Vagina (tissue), 2 donors: Measurements from ENCODE around the gene KATNAL1. TPM values are rescaled to one million over a fixed set of nuclear protein-coding genes. Genes with fewer than 3 reads are reported as not detected.

ENCODE experiments used
- DNase-seq, 2 donors: peaks; one replicate each; pipeline ENCODE4 v3.0.0-alpha.2; 2017; ENCODE audit errors: extremely low spot score in 2 of 2
- H3K27ac ChIP-seq: fragments of 200-600 bp; sonication (generic); one replicate; pipeline ENCODE4 v1.5.1; 2019
- H3K27me3 ChIP-seq: fragments of 200-600 bp; sonication (generic); one replicate; pipeline ENCODE4 v1.5.1; 2019
- H3K36me3 ChIP-seq, 2 donors: fragments of 200-600 bp; sonication (generic); one replicate each; pipeline ENCODE4 v1.5.1; 2017 to 2019
- H3K4me1 ChIP-seq: fragments of 200-600 bp; sonication (generic); one replicate; pipeline ENCODE4 v1.5.1; 2019
- H3K4me3 ChIP-seq, 2 donors: fragments of 200-600 bp; sonication (generic); 1 replicate in 1 of 2; 2 replicates in 1 of 2; pipeline ENCODE4 v1.5.1; 2016 to 2019
- H3K9me3 ChIP-seq: fragments of 200-600 bp; sonication (generic); one replicate; pipeline ENCODE4 v1.5.1; 2019
- POLR2A ChIP-seq, 2 donors: fragments of 450-650 bp; IDR thresholded peaks; one replicate each; pipeline ENCODE4 v1.6.1; 2017; ENCODE audit warnings: antibody characterized with exemption in 2 of 2, mild to moderate bottlenecking in 2 of 2, moderate library complexity in 2 of 2
- POLR2AphosphoS5 ChIP-seq, 2 donors: sonication (generic); formaldehyde crosslinking; IDR thresholded peaks; one replicate each; pipeline ENCODE4 v1.9.0; 2017; ENCODE audit warnings: antibody characterized with exemption in 2 of 2, mild to moderate bottlenecking in 2 of 2, low read depth in 1 of 2; ENCODE audit not compliant: insufficient read depth in 1 of 2
- intact Hi-C: fragments of 100-400 bp; cut with DNase I; formaldehyde crosslinking; loops from one replicate; pipeline ENCODE4 v1.15.1; 2023
- total RNA-seq: library from RNA; depleted of rRNA; stranded (reverse); fragments of >200 nt; gene quantifications from one replicate; pipeline ENCODE4 v1.2.3, GENCODE V29; 2016
- TF ChIP-seq, protein P1 (sequence below), 3 experiments: fragments of 450-650 bp in 2 of 3; fragments of 200-600 bp in 1 of 3; sonication (generic) in 1 of 3; IDR thresholded peaks; one replicate each; pipeline ENCODE4 v1.5.1; 2017 to 2019; ENCODE audit warnings: antibody characterized with exemption in 3 of 3, mild to moderate bottlenecking in 2 of 3, moderate library complexity in 2 of 3

The KATNAL1 gene
- total RNA-seq, 1 donor from 2014 or later, result 20.6 TPM

DNA sequence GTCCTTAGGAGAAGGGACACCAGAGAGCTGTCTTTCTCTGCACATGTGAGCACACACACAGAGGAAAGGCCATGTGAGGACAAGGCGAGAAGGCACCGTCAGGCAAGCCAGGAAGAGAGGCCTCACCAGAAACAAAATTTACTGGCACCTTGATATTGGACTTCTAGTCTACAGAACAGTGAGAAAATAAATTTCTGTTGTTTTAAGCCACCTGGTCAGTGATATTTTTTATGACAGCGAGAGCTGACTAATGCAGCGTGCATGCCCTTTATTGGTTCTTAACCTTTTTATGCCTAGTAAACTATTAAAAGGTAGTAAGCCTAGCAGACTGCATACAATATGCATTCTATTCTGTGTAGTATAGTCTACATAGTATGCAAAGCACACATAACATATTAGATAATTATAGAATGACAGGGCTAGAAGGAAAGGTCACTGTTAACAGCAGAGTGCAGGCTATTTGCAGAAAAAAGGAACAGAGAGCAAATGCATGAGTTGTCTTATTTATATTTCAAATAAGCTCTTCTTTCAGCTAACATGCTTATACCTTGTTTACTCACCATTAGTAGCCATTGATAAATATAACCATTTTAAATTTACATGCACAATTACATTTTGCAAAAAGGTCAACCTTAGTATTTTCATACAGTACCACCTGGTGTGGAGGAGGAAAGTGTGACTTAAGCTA, 25.2 kb upstream of the KATNAL1 start:
- Histone ChIP-seq H3K4me3 (no peak overlapping the region), H3K27me3 (no peaks in the 10 kb centered on the region), H3K27ac (peak overlapping the region; percentile 66), H3K9me3 (no peaks in the 10 kb centered on the region), H3K4me1 (peaks cover 26% of the 10 kb centered on the region), H3K36me3 (no peaks in the 10 kb centered on the region)
- intact Hi-C loops, result no loop called here
- no peak for DNase-seq
- no peak for TF ChIP-seq POLR2AphosphoS5 (IDR thresholded peaks at IDR 0.05; ENCODE audit: insufficient read depth in 1 of 2, low read depth in 1 of 2)
- TF ChIP-seq, protein P1, sequence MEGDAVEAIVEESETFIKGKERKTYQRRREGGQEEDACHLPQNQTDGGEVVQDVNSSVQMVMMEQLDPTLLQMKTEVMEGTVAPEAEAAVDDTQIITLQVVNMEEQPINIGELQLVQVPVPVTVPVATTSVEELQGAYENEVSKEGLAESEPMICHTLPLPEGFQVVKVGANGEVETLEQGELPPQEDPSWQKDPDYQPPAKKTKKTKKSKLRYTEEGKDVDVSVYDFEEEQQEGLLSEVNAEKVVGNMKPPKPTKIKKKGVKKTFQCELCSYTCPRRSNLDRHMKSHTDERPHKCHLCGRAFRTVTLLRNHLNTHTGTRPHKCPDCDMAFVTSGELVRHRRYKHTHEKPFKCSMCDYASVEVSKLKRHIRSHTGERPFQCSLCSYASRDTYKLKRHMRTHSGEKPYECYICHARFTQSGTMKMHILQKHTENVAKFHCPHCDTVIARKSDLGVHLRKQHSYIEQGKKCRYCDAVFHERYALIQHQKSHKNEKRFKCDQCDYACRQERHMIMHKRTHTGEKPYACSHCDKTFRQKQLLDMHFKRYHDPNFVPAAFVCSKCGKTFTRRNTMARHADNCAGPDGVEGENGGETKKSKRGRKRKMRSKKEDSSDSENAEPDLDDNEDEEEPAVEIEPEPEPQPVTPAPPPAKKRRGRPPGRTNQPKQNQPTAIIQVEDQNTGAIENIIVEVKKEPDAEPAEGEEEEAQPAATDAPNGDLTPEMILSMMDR (IDR thresholded peaks at IDR 0.05), result no peak
- TF ChIP-seq POLR2A (IDR thresholded peaks at IDR 0.05), result no peak

DNA sequence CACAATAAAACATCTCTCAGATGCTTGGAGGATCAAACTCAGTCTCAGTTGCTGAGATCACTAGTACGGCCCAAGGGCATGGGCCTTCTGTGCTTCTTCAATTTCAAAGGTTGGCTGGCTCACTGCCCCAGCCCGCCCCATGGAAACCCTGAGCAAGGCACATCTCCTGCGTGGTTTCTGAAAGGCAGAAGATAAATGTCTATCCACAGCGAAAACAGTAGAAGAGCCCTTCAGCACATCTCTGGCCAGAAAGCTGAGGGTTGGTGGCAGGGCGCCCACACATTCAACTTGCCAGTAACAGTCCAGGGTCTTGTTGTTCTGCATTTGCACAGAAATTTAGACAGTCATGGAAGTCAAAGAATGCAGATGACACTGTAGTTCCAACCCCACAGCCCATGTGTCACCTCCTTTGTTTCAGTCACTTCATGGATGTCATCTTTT, 24.0 kb upstream of the KATNAL1 start:
- Histone ChIP-seq H3K4me1 (peaks cover 25% of the 10 kb centered on the region), H3K4me3 (peak overlapping the region in 1 of 2 donors; percentile 13), H3K27me3 (no peaks in the 10 kb centered on the region), H3K27ac (peak overlapping the region; percentile 66), H3K36me3 (no peaks in the 10 kb centered on the region), H3K9me3 (no peaks in the 10 kb centered on the region)
- intact Hi-C loops, result no loop called here
- DNase-seq, result no peak
- TF ChIP-seq, protein P1 (IDR thresholded peaks at IDR 0.05), result no peak
- TF ChIP-seq POLR2A (IDR thresholded peaks at IDR 0.05), result no peak
- TF ChIP-seq POLR2AphosphoS5 (IDR thresholded peaks at IDR 0.05; ENCODE audit: insufficient read depth in 1 of 2, low read depth in 1 of 2), result peak in 1 of 2 donors; percentile 30

DNA sequence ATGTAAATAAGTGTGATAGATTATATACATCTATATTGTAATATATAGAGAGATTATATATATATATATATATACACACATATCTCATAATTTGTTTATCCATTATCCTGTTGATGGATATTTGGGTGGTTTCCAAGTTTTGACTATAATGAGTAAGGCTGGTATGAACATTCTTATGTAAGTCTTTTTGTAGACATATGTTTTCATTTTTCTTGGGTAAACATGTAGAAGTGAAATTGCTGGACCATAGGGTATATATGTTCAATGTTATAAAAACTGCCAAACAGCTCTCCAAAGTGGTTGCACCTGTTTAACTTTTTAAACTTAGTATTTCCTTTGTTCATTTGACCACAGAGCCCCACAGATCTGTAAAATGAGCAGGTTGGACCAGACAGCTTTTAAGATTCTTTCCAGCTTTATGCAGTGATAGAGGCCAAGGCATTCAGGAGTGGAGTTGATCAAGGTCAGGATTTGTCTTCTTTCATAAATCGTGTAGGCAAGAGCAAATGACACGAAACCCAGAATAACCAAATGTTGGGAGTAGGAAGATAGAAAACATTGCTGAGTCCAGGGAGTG, 21.7 kb upstream of the KATNAL1 start:
- H3K36me3 ChIP-seq, result no peaks in the 10 kb centered on the region
- DNase-seq, result no peak
- H3K4me3 ChIP-seq, result no peak overlapping the region
- H3K27ac ChIP-seq, result peak overlapping the region; percentile 56
- peaks cover 25% of the 10 kb centered on the region for H3K4me1 ChIP-seq
- no peaks in the 10 kb centered on the region for H3K27me3 ChIP-seq
- TF ChIP-seq, protein P1 (IDR thresholded peaks at IDR 0.05), result no peak
- TF ChIP-seq POLR2AphosphoS5 (IDR thresholded peaks at IDR 0.05; ENCODE audit: insufficient read depth in 1 of 2, low read depth in 1 of 2), result no peak
- TF ChIP-seq POLR2A (IDR thresholded peaks at IDR 0.05), result no peak
- intact Hi-C loops, result no loop called here
- no peaks in the 10 kb centered on the region for H3K9me3 ChIP-seq

DNA sequence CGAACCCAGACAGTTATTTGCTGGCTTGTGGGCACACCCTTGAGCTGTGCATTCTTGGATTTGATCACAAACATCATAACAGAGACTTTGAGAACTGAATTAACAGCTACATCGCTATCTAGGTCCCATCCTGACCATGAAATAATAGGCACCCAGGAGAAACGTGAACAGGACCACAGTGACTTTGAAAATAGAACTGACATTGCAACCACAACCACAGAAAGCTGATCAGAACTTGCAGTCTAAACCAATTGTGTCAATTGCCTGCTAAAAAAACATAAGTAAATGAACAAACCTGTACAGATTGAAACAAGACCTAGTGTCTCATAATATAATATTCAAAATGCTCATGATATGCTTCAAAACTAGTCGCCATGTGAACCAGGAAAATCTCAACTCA, 18.3 kb upstream of the KATNAL1 start:
- no peaks in the 10 kb centered on the region for H3K9me3 ChIP-seq
- intact Hi-C loops, result no loop called here
- DNase-seq, result peak in 1 of 2 donors; percentile 56
- H3K4me1 ChIP-seq, result peaks cover 7% of the 10 kb centered on the region
- no peak overlapping the region for H3K4me3 ChIP-seq
- no peak overlapping the region for H3K27ac ChIP-seq
- no peaks in the 10 kb centered on the region for H3K27me3 ChIP-seq
- TF ChIP-seq, protein P1 (IDR thresholded peaks at IDR 0.05), result no peak
- TF ChIP-seq POLR2A (IDR thresholded peaks at IDR 0.05) (no peak), POLR2AphosphoS5 (IDR thresholded peaks at IDR 0.05; ENCODE audit: insufficient read depth in 1 of 2, low read depth in 1 of 2) (no peak)
- no peaks in the 10 kb centered on the region for H3K36me3 ChIP-seq

DNA sequence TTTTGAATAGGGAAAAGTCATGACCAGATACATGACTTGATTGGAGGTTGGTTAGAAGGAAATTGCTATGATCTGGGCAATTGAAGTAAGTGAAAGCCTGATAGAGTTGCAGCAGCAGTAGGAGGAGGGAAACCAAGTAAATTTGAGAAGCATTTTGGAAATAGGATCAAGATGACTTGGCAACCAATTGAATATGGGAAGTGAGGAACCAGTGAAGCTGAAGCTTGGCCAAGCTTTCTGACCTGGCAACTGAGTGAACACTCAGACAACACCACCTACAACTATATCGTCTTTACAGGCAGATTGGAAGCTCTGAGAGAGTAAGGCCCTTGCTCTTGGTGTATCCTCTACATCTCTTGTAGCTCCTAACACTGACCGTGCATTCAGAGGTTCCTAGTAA, 16.2 kb upstream of the KATNAL1 start:
- Histone ChIP-seq H3K36me3 (no peaks in the 10 kb centered on the region), H3K4me1 (peaks cover 14% of the 10 kb centered on the region), H3K27ac (peak overlapping the region; percentile 1), H3K9me3 (no peaks in the 10 kb centered on the region), H3K27me3 (no peaks in the 10 kb centered on the region), H3K4me3 (no peak overlapping the region)
- intact Hi-C loops, result no loop called here
- DNase-seq, result peak in 1 of 2 donors; percentile 54
- TF ChIP-seq, protein P1 (IDR thresholded peaks at IDR 0.05), result no peak
- TF ChIP-seq POLR2A (IDR thresholded peaks at IDR 0.05) (no peak), POLR2AphosphoS5 (IDR thresholded peaks at IDR 0.05; ENCODE audit: insufficient read depth in 1 of 2, low read depth in 1 of 2) (no peak)
